ENCODE results near the gene SF3B2. TPM values are rescaled to one million over a fixed set of nuclear protein-coding genes. Genes with fewer than 3 reads are reported as not detected.

SF3B2 gene
- total and polyA plus RNA-seq, 9 donors = 96.9 to 168 (median 137) TPM

DNA sequence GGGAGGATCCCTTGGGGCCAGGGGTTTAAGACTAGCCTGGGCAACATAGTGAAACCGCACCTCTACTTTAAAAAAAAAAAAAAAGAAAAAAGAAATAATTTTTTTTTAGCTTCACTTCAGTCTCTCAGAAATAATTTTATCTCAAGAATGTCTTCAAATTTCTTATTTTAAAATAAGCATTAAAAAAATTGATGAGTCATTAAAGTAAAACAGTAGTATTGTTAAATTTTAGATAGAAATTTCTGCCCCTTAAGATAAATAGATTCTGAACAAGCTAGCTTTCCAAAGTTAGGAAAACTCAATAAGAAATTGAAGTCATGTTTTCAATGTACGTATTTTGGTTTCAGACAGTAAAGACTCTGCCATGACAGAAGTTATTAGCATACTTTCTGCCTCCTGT is 10.2 kb downstream of the SF3B2 start:
- DNase-seq = no peak
- Histone ChIP-seq H3K36me3 (ENCODE audit: control insufficient read depth, insufficient read depth, low read length) (peaks cover 77% of the 10 kb centered on the region), H3K4me3 (ENCODE audit: low read length) (no peak overlapping the region), H3K9me3 (replicated peaks; ENCODE audit: control insufficient read depth, low read depth, low read length) (no peaks in the 10 kb centered on the region), H3K27ac (ENCODE audit: low read length) (no peak overlapping the region), H3K27me3 (ENCODE audit: control insufficient read depth, insufficient read depth, low read length) (no peaks in the 10 kb centered on the region), H3K4me1 (ENCODE audit: control insufficient read depth, insufficient read depth, low read length) (peaks cover 2% of the 10 kb centered on the region)
- no CpG with 5 or more reads among the region's 2 CpGs for WGBS (ENCODE audit: insufficient coverage)

DNA sequence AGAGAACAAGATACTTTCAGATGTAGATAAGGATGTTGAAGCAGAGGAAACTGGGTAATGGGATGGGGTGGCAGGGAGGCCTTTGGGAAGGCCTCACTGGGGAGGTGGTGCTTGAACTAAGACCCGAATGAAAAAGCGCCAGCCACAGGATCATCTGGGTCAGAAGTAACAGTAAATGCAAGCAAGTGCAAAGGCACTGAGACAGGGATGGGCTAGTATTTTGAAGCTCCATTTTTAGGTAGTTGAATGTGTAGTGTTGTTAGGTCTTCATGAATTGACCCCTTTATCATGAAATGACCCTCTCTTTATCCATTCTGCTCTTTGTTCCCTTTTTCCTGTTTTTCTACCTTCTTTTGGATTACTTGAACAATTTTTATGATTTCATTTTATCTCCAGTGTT is 11.7 kb downstream of the SF3B2 start:
- H3K9me3 ChIP-seq (replicated peaks; ENCODE audit: control insufficient read depth, low read depth, low read length) = no peaks in the 10 kb centered on the region
- H3K4me1 ChIP-seq (ENCODE audit: control insufficient read depth, insufficient read depth, low read length) = peaks cover 14% of the 10 kb centered on the region
- no peak overlapping the region for H3K4me3 ChIP-seq (ENCODE audit: low read length)
- no peak for DNase-seq
- H3K27me3 ChIP-seq (ENCODE audit: control insufficient read depth, insufficient read depth, low read length) = no peaks in the 10 kb centered on the region
- WGBS (ENCODE audit: insufficient coverage) = 100% methylated on average over 2 of the region's 2 CpGs
- peaks cover 79% of the 10 kb centered on the region for H3K36me3 ChIP-seq (ENCODE audit: control insufficient read depth, insufficient read depth, low read length)
- H3K27ac ChIP-seq (ENCODE audit: low read length) = no peak overlapping the region

DNA sequence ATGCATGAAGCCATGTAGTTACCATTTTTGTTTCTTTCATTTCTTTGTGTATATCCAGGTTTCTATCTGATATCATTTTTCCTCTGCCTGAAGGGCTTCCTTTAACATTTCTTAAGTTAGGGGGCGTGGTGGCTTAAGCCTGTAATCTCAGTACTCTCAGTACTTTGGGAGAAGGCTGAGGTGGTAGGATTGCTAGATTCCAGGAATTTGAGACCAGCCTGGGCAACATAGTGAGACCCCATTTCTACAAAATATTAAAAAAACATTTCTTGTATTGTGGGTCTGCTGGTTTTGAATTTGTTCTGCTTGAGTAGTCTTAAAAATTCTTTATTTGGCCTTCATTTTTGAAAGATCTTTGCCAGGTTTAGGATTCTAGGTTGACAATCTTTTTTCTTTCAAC is 12.4 kb downstream of the SF3B2 start:
- H3K36me3 ChIP-seq (ENCODE audit: control insufficient read depth, insufficient read depth, low read length) = peaks cover 76% of the 10 kb centered on the region
- H3K9me3 ChIP-seq (replicated peaks; ENCODE audit: control insufficient read depth, low read depth, low read length) = no peaks in the 10 kb centered on the region
- H3K27ac ChIP-seq (ENCODE audit: low read length) = no peak overlapping the region
- peaks cover 21% of the 10 kb centered on the region for H3K4me1 ChIP-seq (ENCODE audit: control insufficient read depth, insufficient read depth, low read length)
- no CpG with 5 or more reads among the region's 1 CpG for WGBS (ENCODE audit: insufficient coverage)
- DNase-seq = no peak
- no peaks in the 10 kb centered on the region for H3K27me3 ChIP-seq (ENCODE audit: control insufficient read depth, insufficient read depth, low read length)
- no peak overlapping the region for H3K4me3 ChIP-seq (ENCODE audit: low read length)

DNA sequence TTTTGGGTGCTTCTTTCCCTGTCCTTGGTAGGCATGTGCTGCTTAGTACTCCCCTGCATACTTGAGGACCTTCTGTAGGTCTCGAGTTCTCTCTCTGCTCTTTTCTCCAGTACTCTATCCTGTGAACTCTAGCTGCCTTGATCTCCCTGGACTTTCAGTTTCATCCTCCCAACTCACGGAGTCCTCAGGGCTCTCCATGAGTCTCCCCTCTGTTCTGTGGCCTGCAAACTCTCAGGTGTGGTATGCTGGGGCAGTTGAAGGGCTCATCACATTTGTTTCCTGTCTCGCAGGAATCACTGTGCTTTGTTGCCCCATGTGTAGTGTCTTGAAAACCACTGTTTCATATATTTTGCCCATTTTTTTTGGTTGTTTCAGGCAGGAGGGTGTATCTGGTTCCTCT is 14.6 kb downstream of the SF3B2 start:
- Histone ChIP-seq H3K4me1 (ENCODE audit: control insufficient read depth, insufficient read depth, low read length) (peaks cover 31% of the 10 kb centered on the region), H3K9me3 (replicated peaks; ENCODE audit: control insufficient read depth, low read depth, low read length) (no peaks in the 10 kb centered on the region), H3K27ac (ENCODE audit: low read length) (no peak overlapping the region), H3K4me3 (ENCODE audit: low read length) (no peak overlapping the region), H3K27me3 (ENCODE audit: control insufficient read depth, insufficient read depth, low read length) (no peaks in the 10 kb centered on the region), H3K36me3 (ENCODE audit: control insufficient read depth, insufficient read depth, low read length) (peaks cover 55% of the 10 kb centered on the region)
- DNase-seq = no peak
- 100% methylated on average over 1 of the region's 3 CpGs for WGBS (ENCODE audit: insufficient coverage)

DNA sequence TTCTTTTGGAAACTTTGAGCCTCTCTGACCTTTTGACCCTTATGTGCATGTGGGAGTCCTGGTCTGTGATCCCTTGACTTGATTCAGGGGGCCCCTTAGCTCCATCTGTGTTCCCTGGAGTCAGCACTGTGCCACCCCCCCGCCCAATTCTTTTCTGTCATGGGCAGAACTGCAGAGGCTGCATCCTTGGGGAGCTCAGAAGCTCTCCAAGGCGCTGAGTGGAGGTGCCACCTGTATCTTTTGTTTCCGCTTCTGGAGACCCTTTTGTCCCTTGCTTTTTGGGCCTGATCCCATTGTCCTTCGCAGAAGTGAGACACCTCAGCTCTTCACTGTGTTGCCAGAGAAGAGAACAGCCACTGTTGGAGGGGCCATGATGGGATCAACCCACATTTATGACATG is 15.5 kb downstream of the SF3B2 start:
- Histone ChIP-seq H3K27ac (ENCODE audit: low read length) (no peak overlapping the region), H3K36me3 (ENCODE audit: control insufficient read depth, insufficient read depth, low read length) (peaks cover 55% of the 10 kb centered on the region)
- 80% methylated on average over 4 of the region's 4 CpGs for WGBS (ENCODE audit: insufficient coverage)

DNA sequence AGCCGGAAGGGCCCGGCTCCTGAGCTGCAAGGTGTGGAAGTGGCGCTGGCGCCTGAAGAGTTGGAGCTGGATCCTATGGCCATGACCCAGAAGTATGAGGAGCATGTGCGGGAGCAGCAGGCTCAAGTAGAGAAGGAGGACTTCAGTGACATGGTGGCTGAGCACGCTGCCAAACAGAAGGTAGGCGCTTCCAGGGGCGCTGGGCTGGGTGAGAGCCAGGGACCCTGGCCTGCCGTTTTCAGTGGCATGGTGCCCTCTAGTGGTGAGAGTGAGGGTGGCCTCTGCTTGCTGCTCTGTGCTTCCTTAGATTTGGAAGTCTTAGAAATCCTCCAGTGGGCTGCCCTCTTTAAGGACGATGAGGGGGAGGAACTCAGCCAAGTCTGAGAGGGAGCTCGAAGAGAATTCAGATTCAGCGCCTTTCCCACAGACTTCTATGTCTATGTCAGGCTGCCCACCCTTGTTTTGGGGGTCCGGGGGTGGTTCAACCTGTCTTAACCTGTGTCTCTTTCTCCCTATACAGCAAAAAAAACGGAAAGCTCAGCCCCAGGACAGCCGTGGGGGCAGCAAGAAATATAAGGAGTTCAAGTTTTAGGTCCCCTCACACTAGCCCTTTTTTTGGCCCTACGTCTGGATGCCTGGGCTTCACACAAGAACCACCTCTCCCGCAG is 16.1 kb downstream of the SF3B2 start:
- DNase-seq = peak; percentile 77
- 52% methylated on average over 9 of the region's 17 CpGs for WGBS (ENCODE audit: insufficient coverage)
- Histone ChIP-seq H3K4me1 (ENCODE audit: control insufficient read depth, insufficient read depth, low read length) (peaks cover 31% of the 10 kb centered on the region), H3K27me3 (ENCODE audit: control insufficient read depth, insufficient read depth, low read length) (no peaks in the 10 kb centered on the region), H3K36me3 (ENCODE audit: control insufficient read depth, insufficient read depth, low read length) (peaks cover 48% of the 10 kb centered on the region), H3K27ac (ENCODE audit: low read length) (peak overlapping the region; percentile 90), H3K4me3 (ENCODE audit: low read length) (no peak overlapping the region), H3K9me3 (replicated peaks; ENCODE audit: control insufficient read depth, low read depth, low read length) (no peaks in the 10 kb centered on the region)

More for the DNA sequence above, 15.5 kb downstream of the SF3B2 start:
- no peak overlapping the region for H3K4me3 ChIP-seq (ENCODE audit: low read length)
- no peaks in the 10 kb centered on the region for H3K27me3 ChIP-seq (ENCODE audit: control insufficient read depth, insufficient read depth, low read length)
- H3K9me3 ChIP-seq (replicated peaks; ENCODE audit: control insufficient read depth, low read depth, low read length) = no peaks in the 10 kb centered on the region
- no peak for DNase-seq
- peaks cover 31% of the 10 kb centered on the region for H3K4me1 ChIP-seq (ENCODE audit: control insufficient read depth, insufficient read depth, low read length)

DNA sequence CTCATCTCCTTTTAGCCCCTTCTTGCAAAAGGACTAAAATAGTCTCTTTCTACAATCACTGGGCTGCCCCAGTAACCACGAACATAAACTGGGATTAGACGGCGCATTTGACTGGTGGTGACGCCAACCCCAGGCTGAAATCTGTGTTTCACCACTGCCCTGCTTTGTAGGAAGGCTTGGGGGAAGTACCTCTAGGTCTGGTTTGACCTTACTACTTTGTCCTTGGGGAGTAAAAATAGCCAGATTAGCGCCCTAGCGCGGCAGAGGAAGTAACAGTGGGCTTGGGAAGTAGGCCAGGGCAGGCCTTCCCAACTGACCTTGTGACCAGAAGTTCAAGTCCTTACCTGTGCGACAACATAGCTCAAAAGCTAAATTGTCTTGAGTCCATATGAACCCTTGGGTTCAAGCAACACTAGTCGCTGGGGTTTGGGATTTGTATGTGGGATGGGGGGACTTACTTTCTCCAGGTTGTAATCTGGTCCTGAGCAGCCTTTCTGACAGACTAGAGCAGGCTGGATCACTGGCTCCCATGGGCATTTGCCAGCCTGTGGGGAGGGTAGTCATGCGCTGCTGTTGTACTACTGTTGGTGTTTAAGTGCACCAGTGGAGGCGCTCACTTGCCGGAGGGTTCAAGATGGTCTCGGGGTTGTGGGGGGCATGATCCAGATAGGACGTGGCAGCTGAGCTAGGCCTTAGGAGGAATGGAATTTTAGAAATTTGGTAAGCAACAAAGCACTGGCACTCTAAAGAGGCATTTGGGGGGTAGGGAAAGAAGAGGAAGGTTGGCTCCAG is 17.0 kb downstream of the SF3B2 start:
- WGBS (ENCODE audit: insufficient coverage) = 48% methylated on average over 8 of the region's 14 CpGs
- H3K27ac ChIP-seq (ENCODE audit: low read length) = peak overlapping the region; percentile 90
- H3K4me3 ChIP-seq (ENCODE audit: low read length) = peak overlapping the region; percentile 52
- H3K4me1 ChIP-seq (ENCODE audit: control insufficient read depth, insufficient read depth, low read length) = peaks cover 31% of the 10 kb centered on the region
- H3K27me3 ChIP-seq (ENCODE audit: control insufficient read depth, insufficient read depth, low read length) = no peaks in the 10 kb centered on the region
- no peaks in the 10 kb centered on the region for H3K9me3 ChIP-seq (replicated peaks; ENCODE audit: control insufficient read depth, low read depth, low read length)
- peak; percentile 59 for DNase-seq
- H3K36me3 ChIP-seq (ENCODE audit: control insufficient read depth, insufficient read depth, low read length) = peaks cover 46% of the 10 kb centered on the region

DNA sequence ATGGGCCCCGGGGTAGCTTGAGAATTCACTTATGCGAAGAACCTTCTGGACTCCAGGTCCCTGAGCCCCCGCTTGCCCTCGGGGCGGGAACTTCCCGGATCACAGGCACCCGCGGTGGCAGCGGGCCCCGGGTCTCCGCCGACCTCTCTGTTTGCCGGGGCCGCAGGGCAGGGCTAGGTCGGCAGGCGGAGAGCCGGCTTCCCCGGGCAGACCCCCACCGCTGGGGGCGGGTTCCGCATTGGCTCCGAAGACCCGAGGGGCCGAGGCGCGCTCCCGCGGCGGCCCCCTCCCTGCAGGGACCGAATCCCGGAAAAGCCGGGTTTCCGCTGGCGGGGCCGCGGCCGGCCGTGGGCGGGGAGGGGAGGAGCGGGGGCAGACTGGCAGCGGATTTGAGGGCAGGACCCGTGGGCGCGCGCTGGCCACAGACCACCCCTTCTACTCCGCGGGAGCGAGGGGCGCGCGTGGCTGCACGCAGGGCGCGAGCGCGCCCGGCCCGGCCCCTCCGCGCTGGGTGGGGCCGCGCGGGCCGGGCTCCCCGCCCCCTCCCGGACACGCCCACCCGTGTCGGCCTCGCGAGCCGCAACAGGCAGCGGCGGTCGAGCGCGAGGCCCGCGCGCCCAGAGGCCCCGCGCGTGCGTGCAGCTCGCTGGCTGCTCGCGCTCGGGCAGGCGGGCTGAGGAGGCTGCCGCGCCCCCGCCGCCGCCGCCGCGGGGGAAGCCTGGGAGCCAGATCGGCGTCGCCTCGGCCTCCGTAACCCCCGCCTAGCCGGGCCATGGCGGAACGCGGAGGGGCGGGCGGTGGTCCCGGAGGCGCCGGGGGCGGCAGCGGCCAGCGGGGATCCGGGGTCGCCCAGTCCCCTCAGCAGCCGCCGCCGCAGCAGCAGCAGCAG is 17.8 kb downstream of the SF3B2 start, which contains the start of gene PACS1:
Gene PACS1, plus strand, starts transcription at position 558 of the 889 bp plus-strand sequence. Its CDS starts 215 bp downstream, at position 773.
- H3K9me3 ChIP-seq (replicated peaks; ENCODE audit: control insufficient read depth, low read depth, low read length) = no peaks in the 10 kb centered on the region
- H3K4me1 ChIP-seq (ENCODE audit: control insufficient read depth, insufficient read depth, low read length) = peaks cover 31% of the 10 kb centered on the region
- peak within 1 kb of the TSS; percentile 71 for H3K4me3 ChIP-seq (ENCODE audit: low read length)
- peak; percentile 90 for DNase-seq
- H3K27ac ChIP-seq (ENCODE audit: low read length) = peak within 1 kb of the TSS; percentile 90
- under 1% methylated on average over 114 of the region's 120 CpGs for WGBS (ENCODE audit: insufficient coverage)
- H3K27me3 ChIP-seq (ENCODE audit: control insufficient read depth, insufficient read depth, low read length) = no peaks in the 10 kb centered on the region
- peaks cover 45% of the 10 kb centered on the region for H3K36me3 ChIP-seq (ENCODE audit: control insufficient read depth, insufficient read depth, low read length)

DNA sequence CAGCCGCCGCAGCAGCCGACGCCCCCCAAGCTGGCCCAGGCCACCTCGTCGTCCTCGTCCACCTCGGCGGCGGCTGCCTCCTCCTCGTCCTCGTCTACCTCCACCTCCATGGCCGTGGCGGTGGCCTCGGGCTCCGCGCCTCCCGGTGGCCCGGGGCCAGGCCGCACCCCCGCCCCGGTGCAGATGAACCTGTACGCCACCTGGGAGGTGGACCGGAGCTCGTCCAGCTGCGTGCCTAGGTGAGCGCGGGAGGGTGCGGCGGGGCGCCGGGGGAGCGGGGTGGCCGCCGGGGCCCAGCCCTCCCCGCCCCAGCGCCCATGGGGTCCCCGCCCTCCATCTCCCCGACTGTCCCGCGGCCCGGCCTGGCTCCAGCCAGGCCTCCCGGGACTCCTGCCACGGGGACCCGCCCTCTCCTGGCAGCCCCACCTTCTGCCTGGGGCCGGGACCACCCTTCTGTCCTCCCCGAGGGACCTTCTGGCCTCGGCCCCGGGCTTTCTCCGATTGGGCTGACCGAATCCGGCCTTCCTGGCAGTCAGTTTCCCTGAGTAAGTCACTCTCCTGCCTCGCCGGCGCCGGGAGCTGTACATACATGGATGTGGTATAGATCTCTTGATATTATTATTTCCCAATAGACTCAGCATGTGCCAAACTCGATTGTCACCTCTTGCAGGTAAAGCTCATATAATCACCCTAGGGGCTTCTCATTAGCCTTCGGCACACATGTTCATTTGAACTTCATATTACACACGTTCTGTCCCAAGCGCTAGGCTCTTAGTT is 18.6 kb downstream of the SF3B2 start:
- Histone ChIP-seq H3K27ac (ENCODE audit: low read length) (peak overlapping the region; percentile 65), H3K36me3 (ENCODE audit: control insufficient read depth, insufficient read depth, low read length) (peaks cover 46% of the 10 kb centered on the region), H3K4me1 (ENCODE audit: control insufficient read depth, insufficient read depth, low read length) (peaks cover 31% of the 10 kb centered on the region), H3K27me3 (ENCODE audit: control insufficient read depth, insufficient read depth, low read length) (no peaks in the 10 kb centered on the region), H3K4me3 (ENCODE audit: low read length) (peak overlapping the region; percentile 71), H3K9me3 (replicated peaks; ENCODE audit: control insufficient read depth, low read depth, low read length) (no peaks in the 10 kb centered on the region)
- under 1% methylated on average over 46 of the region's 60 CpGs for WGBS (ENCODE audit: insufficient coverage)
- peak; percentile 75 for DNase-seq
